Esophagus squamous epithelium (tissue), 5 donors: ENCODE data around the gene TNFSF10. TPM values are rescaled to one million over a fixed set of nuclear protein-coding genes. Genes with fewer than 3 reads are reported as not detected.
A peak's percentile ranks its signal among the peaks of the same experiment; 100 is the strongest.

Experiments
- DNase-seq: peaks from one replicate; lab custom pipeline; 2025; lab: John Stamatoyannopoulos, UW
- H3K27ac ChIP-seq, 4 donors: fragments of 200-600 bp; sonication (generic); one replicate each; pipeline ENCODE4 v1.5.1; 2016 to 2019; ENCODE audit warnings: mild to moderate bottlenecking in 1 of 4
- H3K27me3 ChIP-seq, 4 donors: fragments of 200-600 bp; sonication (generic); 1 replicate in 3 of 4; 2 replicates in 1 of 4; pipeline versions ENCODE4 v1.5.1 to v1.6.0; 2017 to 2021; ENCODE audit warnings: antibody characterized with exemption in 1 of 4
- H3K36me3 ChIP-seq, 3 donors: fragments of 200-600 bp; sonication (generic); one replicate each; pipeline ENCODE4 v1.5.1; 2016 to 2019
- H3K4me1 ChIP-seq, 3 donors: fragments of 200-600 bp; sonication (generic); one replicate each; pipeline ENCODE4 v1.5.1; 2017 to 2019
- H3K4me3 ChIP-seq, 4 donors: fragments of 200-600 bp; sonication (generic); 1 replicate in 3 of 4; 2 replicates in 1 of 4; pipeline ENCODE4 v1.5.1; 2016 to 2019; ENCODE audit warnings: mild to moderate bottlenecking in 2 of 4, moderate library complexity in 1 of 4
- H3K9me3 ChIP-seq, 3 donors: fragments of 200-600 bp; sonication (generic); one replicate each; pipeline ENCODE4 v1.5.1; 2016 to 2019
- POLR2A ChIP-seq, 4 donors: fragments of 450-650 bp; IDR thresholded peaks; one replicate each; pipeline ENCODE4 v1.6.1; 2017; ENCODE audit warnings: antibody characterized with exemption in 4 of 4, mild to moderate bottlenecking in 4 of 4, moderate library complexity in 3 of 4
- WGBS, 2 donors: methylation state at CpG; one replicate each; pipeline ENCODE4 v1.1.5; 2018; 5-methylcytosine and 5-hydroxymethylcytosine counted together
- intact Hi-C: fragments of 100-400 bp; cut with DNase I; formaldehyde crosslinking; loops from one replicate; pipeline ENCODE4 v1.15.0; 2022
- total RNA-seq, 4 donors: library from RNA; depleted of rRNA; stranded (reverse); fragments of >200 nt; gene quantifications; one replicate each; pipeline ENCODE4 v1.1.0, GENCODE V29; 2016
- TF ChIP-seq, protein P1 (sequence below), 6 experiments: fragments of 450-650 bp in 4 of 6; fragments of 200-600 bp in 2 of 6; sonication (generic) in 2 of 6; IDR thresholded peaks; one replicate each; pipeline ENCODE4 v1.5.1; 2016 to 2019; ENCODE audit warnings: antibody characterized with exemption in 6 of 6, mild to moderate bottlenecking in 4 of 6, moderate library complexity in 4 of 6
- donor health status: DM: yes; HTN: yes; CAD: no.

The TNFSF10 gene
- total RNA-seq, 4 donors from 2014 or later, result 61.7 to 128 (median 83.8) TPM

DNA sequence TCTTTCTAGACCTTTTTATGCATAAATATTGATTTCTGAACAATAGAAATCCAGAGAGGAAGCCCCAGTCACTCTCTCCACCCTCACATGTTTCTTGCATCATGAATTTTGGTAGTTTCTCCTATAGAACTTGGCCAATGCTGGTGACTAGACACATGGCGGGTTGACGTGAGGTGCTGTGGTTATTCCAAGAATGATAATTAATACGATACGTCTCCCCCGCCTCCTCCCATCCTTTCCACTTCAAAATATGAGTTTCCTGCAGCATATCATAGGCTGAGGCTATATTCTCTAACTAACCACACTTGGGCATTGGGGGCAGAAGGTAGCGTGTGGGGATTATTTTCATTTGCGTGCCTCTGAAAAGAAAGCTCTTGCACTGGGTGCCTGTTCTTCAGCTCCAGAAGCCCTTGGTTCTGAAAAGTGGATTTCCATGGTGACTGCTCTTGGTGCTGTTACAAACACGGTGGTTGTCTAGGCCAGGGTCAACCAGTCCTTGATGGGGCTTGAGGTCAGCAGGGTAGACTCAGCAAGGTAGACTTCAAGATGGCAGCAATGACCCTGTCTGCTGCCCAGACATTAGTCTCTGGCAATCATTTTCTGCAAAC is 5.3 kb downstream of the TNFSF10 start:
- peaks cover 39 to 91% (median 60%) of the 10 kb centered on the region in 3 donors for H3K4me1 ChIP-seq
- H3K4me3 ChIP-seq, result peak overlapping the region in 1 of 4 donors; percentile 25
- intact Hi-C loops, result no loop called here
- no peaks in the 10 kb centered on the region for H3K9me3 ChIP-seq
- peak overlapping the region; percentile 71 to 92 (median 85) for H3K27ac ChIP-seq
- H3K27me3 ChIP-seq, result no peaks in the 10 kb centered on the region
- 67 to 69% methylated on average over 8 of the region's 8 CpGs for WGBS, 2 donors
- DNase-seq, result no peak
- no peak for TF ChIP-seq POLR2A (IDR thresholded peaks at IDR 0.05)
- TF ChIP-seq, protein P1, sequence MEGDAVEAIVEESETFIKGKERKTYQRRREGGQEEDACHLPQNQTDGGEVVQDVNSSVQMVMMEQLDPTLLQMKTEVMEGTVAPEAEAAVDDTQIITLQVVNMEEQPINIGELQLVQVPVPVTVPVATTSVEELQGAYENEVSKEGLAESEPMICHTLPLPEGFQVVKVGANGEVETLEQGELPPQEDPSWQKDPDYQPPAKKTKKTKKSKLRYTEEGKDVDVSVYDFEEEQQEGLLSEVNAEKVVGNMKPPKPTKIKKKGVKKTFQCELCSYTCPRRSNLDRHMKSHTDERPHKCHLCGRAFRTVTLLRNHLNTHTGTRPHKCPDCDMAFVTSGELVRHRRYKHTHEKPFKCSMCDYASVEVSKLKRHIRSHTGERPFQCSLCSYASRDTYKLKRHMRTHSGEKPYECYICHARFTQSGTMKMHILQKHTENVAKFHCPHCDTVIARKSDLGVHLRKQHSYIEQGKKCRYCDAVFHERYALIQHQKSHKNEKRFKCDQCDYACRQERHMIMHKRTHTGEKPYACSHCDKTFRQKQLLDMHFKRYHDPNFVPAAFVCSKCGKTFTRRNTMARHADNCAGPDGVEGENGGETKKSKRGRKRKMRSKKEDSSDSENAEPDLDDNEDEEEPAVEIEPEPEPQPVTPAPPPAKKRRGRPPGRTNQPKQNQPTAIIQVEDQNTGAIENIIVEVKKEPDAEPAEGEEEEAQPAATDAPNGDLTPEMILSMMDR (IDR thresholded peaks at IDR 0.05), result no peak
- peaks cover 0 to 22% (median 7%) of the 10 kb centered on the region in 3 donors for H3K36me3 ChIP-seq

DNA sequence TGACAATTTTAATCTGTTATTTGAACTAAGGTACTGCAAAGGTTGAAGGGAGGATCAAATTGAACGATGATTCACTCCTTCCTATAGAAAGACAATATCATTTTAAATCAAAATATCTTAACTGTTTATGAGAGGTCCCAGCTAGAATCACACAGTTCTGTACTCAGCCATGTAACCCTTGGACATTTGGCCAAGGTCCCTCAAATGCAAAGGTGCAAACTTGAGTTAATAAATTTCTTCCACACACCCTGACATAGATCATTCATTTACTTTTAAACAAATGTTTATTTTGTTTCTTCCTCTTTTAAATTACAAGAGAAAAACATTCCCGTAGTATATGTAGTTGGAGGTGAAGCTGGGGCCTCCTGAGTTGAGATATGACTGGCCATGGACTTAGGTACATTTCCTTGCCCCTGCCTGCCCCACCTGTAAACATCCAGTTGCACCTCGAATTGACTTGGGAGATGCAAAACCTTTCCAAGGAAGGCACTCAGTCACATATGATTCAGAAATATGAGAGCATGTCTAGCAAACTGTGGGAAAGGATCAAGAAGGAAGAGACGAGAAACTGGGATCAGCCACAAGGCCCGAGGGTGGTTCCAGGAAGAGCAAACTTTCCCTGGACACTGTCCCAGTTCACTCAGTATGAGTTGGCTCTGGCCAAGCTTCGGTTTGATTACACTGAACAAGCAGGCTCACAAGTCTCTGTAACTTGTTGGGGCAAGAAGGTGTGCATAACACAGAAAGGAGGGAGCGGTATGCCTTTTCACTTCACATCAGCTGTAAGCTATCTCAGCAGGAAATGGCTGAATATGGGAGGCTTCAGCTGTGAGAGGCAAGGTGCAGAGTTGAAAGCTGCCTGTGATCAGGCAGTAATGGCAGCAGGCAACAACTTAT is 6.7 kb downstream of the TNFSF10 start:
- Histone ChIP-seq H3K27me3 (no peaks in the 10 kb centered on the region), H3K36me3 (peaks cover 7 to 36% (median 9%) of the 10 kb centered on the region in 3 donors), H3K4me3 (peak overlapping the region in 1 of 4 donors; percentile 8), H3K27ac (peak overlapping the region; percentile 81 to 92 (median 88)), H3K4me1 (peaks cover 40 to 100% (median 67%) of the 10 kb centered on the region in 3 donors), H3K9me3 (no peaks in the 10 kb centered on the region)
- TF ChIP-seq, protein P1 (IDR thresholded peaks at IDR 0.05), result no peak
- no peak for TF ChIP-seq POLR2A (IDR thresholded peaks at IDR 0.05)
- no peak for DNase-seq
- intact Hi-C loops, result no loop called here
- WGBS, 2 donors, result 8 to 18% methylated on average over 6 to 7 of the region's 7 CpGs

DNA sequence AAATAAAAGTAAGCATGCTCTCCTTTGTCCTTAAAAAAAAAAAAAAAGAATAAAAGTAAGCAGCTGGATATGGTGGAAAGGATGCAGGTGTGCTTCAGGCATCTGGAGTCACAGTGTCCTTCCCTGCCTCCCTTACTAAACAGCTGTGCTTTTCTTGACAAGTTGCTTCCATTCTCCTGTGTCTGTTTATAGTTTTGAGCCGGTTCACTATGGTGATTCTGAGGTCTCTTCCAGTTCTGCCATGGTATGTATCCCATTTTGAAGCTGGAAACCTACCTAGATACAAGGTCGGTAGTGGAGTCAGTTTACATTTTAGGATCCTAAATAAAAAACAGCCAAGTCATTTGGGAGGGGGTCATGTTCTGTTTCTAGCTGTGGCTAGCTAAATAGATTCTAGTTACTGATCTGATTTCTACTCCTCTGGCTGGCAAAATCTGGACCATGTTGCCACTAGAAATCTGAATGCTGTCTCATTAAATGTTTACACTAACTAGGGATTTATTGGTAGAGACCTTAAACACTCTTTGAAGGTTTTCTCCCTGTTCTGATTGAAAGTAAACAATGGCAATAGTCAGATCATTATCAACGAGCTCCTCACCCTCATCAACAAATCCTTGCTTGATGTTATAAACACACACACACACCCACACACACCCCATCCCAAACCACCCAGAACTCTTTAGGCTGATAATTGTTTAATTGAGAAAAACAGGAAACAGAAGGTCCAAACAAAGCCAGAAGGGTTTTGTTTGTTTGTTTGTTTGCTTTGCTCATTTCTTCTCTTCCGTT is 7.9 kb downstream of the TNFSF10 start:
- no peaks in the 10 kb centered on the region for H3K27me3 ChIP-seq
- TF ChIP-seq, protein P1 (IDR thresholded peaks at IDR 0.05), result no peak
- no peak for TF ChIP-seq POLR2A (IDR thresholded peaks at IDR 0.05)
- H3K36me3 ChIP-seq, result peaks cover 7 to 48% (median 16%) of the 10 kb centered on the region in 3 donors
- peak overlapping the region; percentile 81 to 92 (median 88) for H3K27ac ChIP-seq
- H3K4me3 ChIP-seq, result no peak overlapping the region
- 17 to 31% methylated on average over 4 of the region's 4 CpGs for WGBS, 2 donors
- DNase-seq, result no peak
- peaks cover 40 to 88% (median 67%) of the 10 kb centered on the region in 3 donors for H3K4me1 ChIP-seq
- intact Hi-C loops, result no loop called here
- no peaks in the 10 kb centered on the region for H3K9me3 ChIP-seq

DNA sequence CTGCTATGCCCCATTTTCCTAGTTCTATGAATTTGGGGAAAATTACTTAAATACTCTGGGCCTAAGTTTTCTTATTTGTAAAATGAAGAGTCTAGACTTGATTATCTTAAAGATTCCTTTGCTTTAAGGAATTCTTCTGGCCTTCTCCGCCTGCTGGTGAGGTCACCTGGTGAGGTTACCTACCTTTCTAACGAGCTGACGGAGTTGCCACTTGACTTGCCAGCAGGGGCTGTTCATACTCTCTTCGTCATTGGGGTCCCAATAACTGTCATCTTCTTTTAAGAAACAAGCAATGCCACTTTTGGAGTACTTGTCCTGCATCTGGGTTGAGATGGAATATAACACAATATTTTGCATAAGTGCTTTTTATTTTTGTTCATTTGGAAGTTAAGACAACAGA is 8.6 kb downstream of the TNFSF10 start:
- intact Hi-C loops, result no loop called here
- peak overlapping the region in 3 of 4 donors; percentile 81 to 92 (median 89) for H3K27ac ChIP-seq
- H3K27me3 ChIP-seq, result no peaks in the 10 kb centered on the region
- H3K9me3 ChIP-seq, result no peaks in the 10 kb centered on the region
- WGBS, 2 donors, result 80 to 82% methylated on average over 4 of the region's 4 CpGs
- peaks cover 40 to 82% (median 65%) of the 10 kb centered on the region in 3 donors for H3K4me1 ChIP-seq
- TF ChIP-seq POLR2A (IDR thresholded peaks at IDR 0.05), result no peak
- TF ChIP-seq, protein P1 (IDR thresholded peaks at IDR 0.05), result no peak
- no peak overlapping the region for H3K4me3 ChIP-seq
- H3K36me3 ChIP-seq, result peaks cover 7 to 54% (median 16%) of the 10 kb centered on the region in 3 donors
- no peak for DNase-seq
